IMR-90 (cell line): ENCODE measurements around the gene HPS6. TPM values are rescaled to one million over a fixed set of nuclear protein-coding genes. Genes with fewer than 3 reads are reported as not detected.

Source experiments
- ATAC-seq: fragments of 200-7000 bp; cut with Tn5 transposase; 2 replicates; pipeline ENCODE4 v1.9.1; 2020; ENCODE audit warnings: low read depth, mild to moderate bottlenecking, moderate library complexity
- BruUV-seq: library from RNA; stranded (reverse); fragments of 400-500 nt; replicated peaks from 2 replicates; lab custom pipeline; 2021; lab: Mats Ljungman, UMichigan
- CTCF ChIA-PET: fragments of 300-600 bp; formaldehyde crosslinking; extraction: SDS; loops from one replicate; lab custom pipeline; 2021; ENCODE audit warnings: antibody characterized with exemption; lab: Yijun Ruan, JAX
- POLR2A ChIA-PET: fragments of 300-600 bp; sonication (Branson Sonifier 250); formaldehyde crosslinking; loops from one replicate; lab custom pipeline; 2022; ENCODE audit warnings: antibody characterized with exemption; ENCODE audit not compliant: unreplicated experiment; lab: Charles Lee
- DNase-seq: peaks from one replicate; pipeline ENCODE4 v3.0.0; 2013
- H2AFZ ChIP-seq: replicated peaks from 2 replicates; pipeline ENCODE3; 2013; ENCODE audit warnings: low read length, mild to moderate bottlenecking; ENCODE audit not compliant: poor library complexity
- H2AK5ac ChIP-seq: 2 replicates; pipeline ENCODE4 v1.6.1; 2013; ENCODE audit warnings: low read depth, low read length, inconsistent platforms
- H2AK9ac ChIP-seq: replicated peaks from 2 replicates; pipeline ENCODE3; 2013; ENCODE audit warnings: mild to moderate bottlenecking, low read depth, low read length, moderate library complexity; ENCODE audit not compliant: poor library complexity
- H2BK120ac ChIP-seq: 2 replicates; pipeline ENCODE4 v1.6.1; 2013; ENCODE audit warnings: low read depth, low read length, inconsistent platforms
- H2BK15ac ChIP-seq: 3 replicates; pipeline ENCODE4 v1.6.1; 2013; ENCODE audit warnings: low read depth, low read length, inconsistent platforms
- H2BK20ac ChIP-seq: 2 replicates; pipeline ENCODE4 v1.6.1; 2013; ENCODE audit warnings: low read depth, mild to moderate bottlenecking, inconsistent platforms, low read length, moderate library complexity
- H2BK5ac ChIP-seq: 2 replicates; pipeline ENCODE4 v1.6.1; 2013; ENCODE audit warnings: mild to moderate bottlenecking, low read depth, low read length, inconsistent platforms; ENCODE audit not compliant: poor library complexity, severe bottlenecking
- H3K14ac ChIP-seq: replicated peaks from 2 replicates; pipeline ENCODE4 v1.6.1; 2013; ENCODE audit warnings: low read depth, low read length, inconsistent platforms
- H3K18ac ChIP-seq: 2 replicates; pipeline ENCODE4 v1.6.1; 2013; ENCODE audit warnings: low read depth, low read length, control low read depth
- H3K23ac ChIP-seq: 2 replicates; pipeline ENCODE4 v1.6.1; 2013; ENCODE audit warnings: low read depth, low read length, inconsistent platforms
- H3K27ac ChIP-seq: 2 replicates; pipeline ENCODE4 v1.5.1; 2013; ENCODE audit warnings: mild to moderate bottlenecking, control low read depth, low read length; ENCODE audit not compliant: insufficient read depth
- H3K27me3 ChIP-seq: 2 replicates; pipeline ENCODE4 v1.6.1; 2013; ENCODE audit warnings: low read length; ENCODE audit not compliant: control insufficient read depth, insufficient read depth
- H3K36me3 ChIP-seq: 2 replicates; pipeline ENCODE4 v1.6.1; 2013; ENCODE audit warnings: low read length, mixed read lengths; ENCODE audit not compliant: control insufficient read depth, insufficient read depth
- H3K4ac ChIP-seq: 2 replicates; pipeline ENCODE4 v1.6.1; 2013; ENCODE audit warnings: low read depth, low read length, inconsistent platforms
- H3K4me1 ChIP-seq: 2 replicates; pipeline ENCODE4 v1.6.1; 2013; ENCODE audit warnings: low read length, mixed read lengths; ENCODE audit not compliant: control insufficient read depth, insufficient read depth
- H3K4me2 ChIP-seq: 2 replicates; pipeline ENCODE4 v1.6.1; 2013; ENCODE audit warnings: low read depth, mild to moderate bottlenecking, control low read depth, low read length, moderate library complexity
- H3K4me3 ChIP-seq: 2 replicates; pipeline ENCODE4 v1.5.1; 2013; ENCODE audit warnings: low read depth, mild to moderate bottlenecking, control low read depth, low read length, moderate library complexity; ENCODE audit not compliant: insufficient read depth
- H3K56ac ChIP-seq: 2 replicates; pipeline ENCODE4 v1.6.1; 2013; ENCODE audit warnings: low read length, inconsistent platforms; ENCODE audit not compliant: insufficient read depth; ENCODE audit errors: extremely low read depth
- H3K79me1 ChIP-seq, 2 experiments: 2 replicates each; pipeline ENCODE4 v1.6.1; 2013; ENCODE audit warnings: low read length in 2 of 2, inconsistent platforms in 1 of 2, low read depth in 1 of 2
- H3K9ac ChIP-seq: 2 replicates; pipeline ENCODE4 v1.6.1; 2013; ENCODE audit warnings: low read depth, low read length, control low read depth
- H3K9me1 ChIP-seq: 2 replicates; pipeline ENCODE4 v1.6.1; 2013; ENCODE audit warnings: low read length, inconsistent platforms; ENCODE audit not compliant: insufficient read depth
- H3K9me3 ChIP-seq: 2 replicates; pipeline ENCODE4 v1.6.1; 2013; ENCODE audit warnings: low read length; ENCODE audit not compliant: control insufficient read depth, insufficient read depth
- H4K20me1 ChIP-seq: 2 replicates; pipeline ENCODE4 v1.6.1; 2013; ENCODE audit warnings: low read length, inconsistent platforms; ENCODE audit not compliant: insufficient read depth
- H4K5ac ChIP-seq: 2 replicates; pipeline ENCODE4 v1.6.1; 2013; ENCODE audit warnings: mild to moderate bottlenecking, low read depth, low read length, control low read depth
- H4K8ac ChIP-seq, 2 experiments: 2 replicates each; pipeline ENCODE4 v1.6.1; 2013; ENCODE audit warnings: low read depth in 2 of 2, low read length in 2 of 2, control low read depth in 1 of 2, inconsistent platforms in 1 of 2
- H4K91ac ChIP-seq: 2 replicates; pipeline ENCODE4 v1.6.1; 2013; ENCODE audit warnings: low read depth, low read length, inconsistent platforms; ENCODE audit not compliant: insufficient read depth
- MAZ ChIP-seq: IDR thresholded peaks from 2 replicates; pipeline ENCODE4 v1.6.1; 2012; ENCODE audit warnings: low read depth, mild to moderate bottlenecking, low read length, improper control_type of control experiment, moderate library complexity, borderline replicate concordance
- SMC3 ChIP-seq: fragments of 150-350 bp; IDR thresholded peaks from 2 replicates; pipeline ENCODE4 v1.6.1; 2016; ENCODE audit warnings: low read depth, mild to moderate bottlenecking, antibody characterized with exemption, low read length, moderate library complexity
- WGBS, 2 experiments: methylation state at CpG; one replicate each; pipeline versions ENCODE4 v1.1.5 to v1.1.7; 2013; ENCODE audit warnings: missing lambda C conversion rate in 2 of 2; ENCODE audit not compliant: insufficient read length in 1 of 2; ENCODE audit errors: extremely low coverage in 2 of 2; 5-methylcytosine and 5-hydroxymethylcytosine counted together
- dilution Hi-C: fragments of 300-500 bp; cut with HindIII; formaldehyde crosslinking; loops from one replicate; pipeline ENCODE4 v1.14.3; 2018; ENCODE audit warnings: low sequenced_read_pairs; ENCODE audit not compliant: unreplicated experiment
- in situ Hi-C: fragments of 300-500 bp; cut with MboI; formaldehyde crosslinking; loops from 3 replicates; pipeline ENCODE4 v1.14.3; 2019; ENCODE audit warnings: low sequenced_read_pairs, inconsistent platforms, mixed read lengths
- intact Hi-C: fragments of 100-400 bp; cut with micrococcal nuclease; formaldehyde crosslinking; loops from 2 replicates; pipeline ENCODE4 v1.10.0; 2022
- polyA plus RNA-seq, 3 experiments: library from polyadenylated mRNA; depleted of rRNA; stranded (reverse); fragments of >200 nt; gene quantifications; 2 replicates each; pipeline ENCODE4 v1.2.3, GENCODE V29; 2012; ENCODE audit warnings: low replicate concordance in 1 of 3
- total RNA-seq: library from RNA; depleted of rRNA; stranded (reverse); fragments of >200 nt; gene quantifications from 2 replicates; pipeline ENCODE4 v1.2.3, GENCODE V29; 2012

The HPS6 gene
- total and polyA plus RNA-seq, 2 of the 4 experiments (the other 2 are of a cell fraction) = 10.5 to 23.1 TPM

DNA sequence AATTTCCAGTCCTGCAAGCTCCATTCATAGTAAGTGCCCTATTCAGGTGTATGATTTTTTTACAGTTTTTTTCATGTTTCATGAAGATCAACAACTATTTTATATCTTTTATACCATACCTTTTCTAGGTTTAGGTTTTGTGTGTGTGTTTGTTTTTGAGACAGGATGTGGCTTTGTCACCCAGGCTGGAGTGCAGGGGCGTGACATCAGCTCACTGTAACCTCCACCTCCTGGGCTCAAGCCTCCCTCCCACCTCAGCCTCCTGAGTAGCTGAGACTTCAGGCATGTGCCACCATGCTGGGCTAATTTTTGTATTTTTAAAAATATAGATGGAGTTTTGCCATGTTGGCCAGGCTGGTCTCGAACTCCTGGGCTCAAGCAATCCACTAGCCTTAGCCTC, 44.2 kb upstream of the HPS6 start:
- DNase-seq = no peak
- Histone ChIP-seq H2AK5ac (no peak overlapping the region), H2BK5ac (no peak overlapping the region), H3K4me3 (no peak overlapping the region), H2BK15ac (no peak overlapping the region), H3K18ac (no peak overlapping the region), H3K4me1 (no peaks in the 10 kb centered on the region), H3K4ac (no peak overlapping the region), H2AK9ac (no peak overlapping the region), H3K27me3 (no peaks in the 10 kb centered on the region), H4K5ac (no peak overlapping the region), H3K9ac (no peak overlapping the region), H3K14ac (no peak overlapping the region), H3K23ac (no peak overlapping the region), H4K91ac (no peak overlapping the region), H4K8ac (no peak overlapping the region), H3K4me2 (no peak overlapping the region), H4K20me1 (0 out of 2 replicates have a peak, but pooled peaks cover 4% of the 10 kb centered on the region), H2AFZ (no peak overlapping the region), H3K79me1 (no peaks in the 10 kb centered on the region), H3K56ac (no peak overlapping the region), H2BK120ac (no peak overlapping the region), H2BK20ac (no peak overlapping the region), H3K9me3 (no peaks in the 10 kb centered on the region), H3K27ac (no peak overlapping the region), H3K36me3 (peaks cover 27% of the 10 kb centered on the region), H3K9me1 (no peaks in the 10 kb centered on the region)
- intact Hi-C loops = no loop called here
- in situ Hi-C loops = no loop called here
- no TSS peak for BruUV-seq
- no peak for ATAC-seq
- TF ChIP-seq SMC3 (no peak), MAZ (no peak)
- POLR2A ChIA-PET = no interaction called here
- CTCF ChIA-PET = interaction anchor here (0.6 kb wide), 1 partner anchor 175 kb away, joined by 3 read pairs; no protein-coding TSS in a partner anchor
- dilution Hi-C loops = no loop called here
- no CpG with 5 or more reads among the region's 2 CpGs for WGBS, 2 experiments
